NCI-H2227 (cell line): ENCODE data around the gene HTT.

ENCODE experiments used
- DNase-seq: peaks from one replicate; lab custom pipeline; 2025; ENCODE audit not compliant: unreplicated experiment; lab: John Stamatoyannopoulos, UW

The HTT gene

DNA sequence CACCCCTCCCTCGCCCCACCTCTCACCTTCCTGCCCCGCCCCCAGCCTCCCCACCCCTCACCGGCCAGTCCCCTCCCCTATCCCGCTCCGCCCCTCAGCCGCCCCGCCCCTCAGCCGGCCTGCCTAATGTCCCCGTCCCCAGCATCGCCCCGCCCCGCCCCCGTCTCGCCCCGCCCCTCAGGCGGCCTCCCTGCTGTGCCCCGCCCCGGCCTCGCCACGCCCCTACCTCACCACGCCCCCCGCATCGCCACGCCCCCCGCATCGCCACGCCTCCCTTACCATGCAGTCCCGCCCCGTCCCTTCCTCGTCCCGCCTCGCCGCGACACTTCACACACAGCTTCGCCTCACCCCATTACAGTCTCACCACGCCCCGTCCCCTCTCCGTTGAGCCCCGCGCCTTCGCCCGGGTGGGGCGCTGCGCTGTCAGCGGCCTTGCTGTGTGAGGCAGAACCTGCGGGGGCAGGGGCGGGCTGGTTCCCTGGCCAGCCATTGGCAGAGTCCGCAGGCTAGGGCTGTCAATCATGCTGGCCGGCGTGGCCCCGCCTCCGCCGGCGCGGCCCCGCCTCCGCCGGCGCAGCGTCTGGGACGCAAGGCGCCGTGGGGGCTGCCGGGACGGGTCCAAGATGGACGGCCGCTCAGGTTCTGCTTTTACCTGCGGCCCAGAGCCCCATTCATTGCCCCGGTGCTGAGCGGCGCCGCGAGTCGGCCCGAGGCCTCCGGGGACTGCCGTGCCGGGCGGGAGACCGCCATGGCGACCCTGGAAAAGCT lies at the start of gene HTT, which contains the start of gene HTT-AS:
HTT (plus strand) TSS at position 604 of the 768 bp plus-strand sequence; CDS start at position 749, 145 bp downstream.
HTT-AS (minus strand) TSS at position 461 of the 768 bp plus-strand sequence.
- DNase-seq = peak; percentile 95

DNA sequence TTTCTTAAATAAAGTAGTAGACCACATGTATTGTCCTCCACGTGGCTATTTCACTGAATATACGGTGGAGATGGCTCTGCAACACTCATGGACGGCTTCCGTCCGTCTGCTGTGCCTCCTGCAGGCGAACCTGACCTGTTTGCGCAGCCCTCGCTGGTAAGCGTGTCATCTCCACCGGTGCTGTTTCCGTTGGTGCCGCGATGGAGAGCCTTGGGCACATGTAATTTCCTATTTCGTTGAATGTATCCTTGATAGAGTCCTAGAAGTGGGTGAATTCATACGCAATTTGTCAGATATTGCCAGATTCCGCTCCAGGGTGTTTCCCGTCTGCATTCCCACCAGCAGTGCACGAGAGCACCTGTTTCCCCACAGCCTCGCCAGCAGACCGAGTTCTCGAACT lies 48.6 kb upstream of the HTT start:
- no peak for DNase-seq

DNA sequence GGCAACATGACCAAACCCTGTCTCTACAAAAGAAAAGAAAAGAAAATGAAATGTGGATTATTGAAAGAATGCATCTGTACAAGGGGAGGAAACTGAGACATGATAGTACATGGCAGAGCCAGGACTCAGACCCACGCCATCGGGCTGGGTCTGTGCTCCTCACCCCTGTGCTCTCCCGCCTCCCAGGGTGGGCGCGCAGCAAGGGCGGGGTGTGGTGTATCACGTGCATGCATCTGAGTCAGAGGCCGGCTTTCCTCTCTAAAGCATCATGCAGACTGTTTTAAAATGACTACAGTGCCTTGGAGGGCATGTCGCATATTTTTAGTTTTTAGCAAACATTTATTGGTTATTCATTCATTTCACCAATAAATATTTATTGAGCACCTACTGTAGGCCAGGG lies 47.9 kb upstream of the HTT start:
- DNase-seq = no peak

DNA sequence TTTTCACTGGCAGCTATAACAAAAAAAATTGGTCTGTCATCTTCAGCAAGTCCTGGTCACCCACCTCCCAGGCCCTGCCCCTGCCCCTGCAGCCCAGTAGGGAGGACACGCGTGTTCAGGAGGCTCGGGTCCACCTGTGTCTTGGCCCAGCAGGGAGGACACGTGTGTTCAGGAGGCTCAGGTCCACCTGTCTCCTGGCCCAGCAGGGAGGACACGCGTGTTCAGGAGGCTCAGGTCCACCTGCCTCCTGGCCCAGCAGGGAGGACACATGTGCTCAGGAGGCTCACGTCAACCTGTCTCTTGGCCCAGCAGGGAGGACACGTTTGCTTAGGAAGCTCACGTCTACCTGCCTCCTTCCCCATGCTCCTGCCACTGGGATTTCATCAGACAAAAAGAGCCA lies 45.0 kb upstream of the HTT start:
- no peak for DNase-seq

DNA sequence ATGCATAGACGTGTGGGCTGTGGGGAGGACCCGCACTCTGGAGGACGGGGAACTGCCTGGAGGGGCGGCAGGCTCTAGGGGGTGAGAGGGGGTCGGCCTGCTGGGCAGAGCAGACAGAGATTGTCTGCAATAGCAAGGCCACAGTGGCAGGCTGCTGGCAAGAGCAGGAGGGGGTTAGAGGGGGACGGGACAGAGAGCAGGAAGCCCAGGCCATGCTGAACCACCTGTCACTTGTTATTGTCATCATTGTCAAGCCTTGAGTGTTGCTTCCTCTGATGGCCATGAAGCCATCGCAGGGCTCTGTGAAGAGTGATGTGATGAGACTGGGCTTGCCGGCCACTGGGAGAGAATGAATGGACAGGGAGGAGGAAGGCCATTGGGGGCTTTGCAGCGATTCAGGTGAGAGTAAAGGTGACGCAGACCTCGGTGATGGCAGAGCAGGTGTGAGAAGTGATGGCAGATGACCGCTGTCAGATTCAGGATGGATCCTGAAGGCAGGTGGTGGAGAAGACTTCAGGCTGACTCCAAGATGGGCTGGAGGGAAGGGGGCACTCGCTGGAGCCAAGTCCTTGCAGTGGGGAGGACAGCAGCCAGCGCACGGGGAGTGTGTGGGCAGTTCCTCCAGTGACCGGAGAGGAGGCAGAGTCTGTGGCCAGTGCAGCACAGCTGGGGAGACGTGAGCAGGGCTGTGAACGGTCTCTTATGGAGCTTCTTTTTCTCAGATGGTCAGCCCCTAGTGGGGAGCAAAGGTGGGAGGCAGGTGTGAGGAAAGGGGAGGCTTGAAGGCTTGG lies 43.7 kb upstream of the HTT start:
- DNase-seq = no peak

DNA sequence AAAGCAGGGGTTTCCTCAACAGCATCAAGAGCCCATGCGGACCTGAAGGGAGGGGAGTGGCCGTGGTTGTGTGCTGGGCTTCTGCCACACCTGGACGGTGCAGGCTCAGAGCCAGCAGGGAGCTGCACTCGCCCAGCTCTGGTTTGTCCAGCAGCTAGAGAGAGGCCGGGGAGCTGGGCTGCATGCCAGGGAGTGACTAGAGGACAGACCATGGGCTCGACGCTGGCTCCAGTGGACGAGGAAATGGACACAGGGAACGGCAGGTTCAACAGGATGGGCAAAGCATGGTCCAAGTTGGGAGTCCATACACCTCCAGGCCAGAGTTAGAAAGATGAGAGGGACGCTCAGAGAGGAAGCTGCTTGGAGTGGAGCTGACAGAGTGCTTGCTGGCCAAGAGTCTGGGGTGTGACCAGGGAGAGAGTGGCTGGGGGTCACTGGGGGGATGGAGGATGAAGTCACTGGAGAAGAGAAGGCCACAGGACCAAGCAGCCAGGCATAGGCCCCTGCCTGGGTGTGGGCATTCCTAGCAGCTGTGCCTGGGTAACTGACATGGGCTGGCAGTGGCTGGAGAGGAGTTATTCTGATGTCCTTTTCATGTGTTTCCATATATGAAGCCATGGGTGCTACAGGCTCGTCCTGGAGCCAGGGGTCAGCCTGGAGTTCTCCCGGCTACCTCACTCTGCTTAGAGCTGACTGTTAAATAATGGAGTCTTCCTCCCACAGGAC lies 43.0 kb upstream of the HTT start:
- no peak for DNase-seq

DNA sequence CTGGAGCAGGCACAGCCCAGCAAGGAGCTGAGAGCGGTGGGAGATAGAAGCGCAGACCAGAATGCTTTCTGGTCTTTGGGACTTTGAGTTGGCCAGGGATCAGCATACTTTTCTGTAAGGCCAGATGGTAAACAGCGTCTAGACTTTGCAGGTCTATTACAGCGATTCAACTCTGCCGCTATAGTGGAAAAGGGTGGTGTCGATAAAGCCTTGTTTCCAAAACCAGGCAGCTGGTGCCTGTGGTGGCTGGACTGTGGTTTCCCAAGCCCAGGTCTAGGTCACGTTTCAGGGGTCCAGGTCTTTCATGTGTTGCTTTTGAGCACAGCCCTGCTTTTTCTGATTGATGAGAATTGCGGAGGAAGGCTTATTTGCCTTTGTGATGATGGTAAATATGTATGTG lies 40.2 kb upstream of the HTT start:
- no peak for DNase-seq

DNA sequence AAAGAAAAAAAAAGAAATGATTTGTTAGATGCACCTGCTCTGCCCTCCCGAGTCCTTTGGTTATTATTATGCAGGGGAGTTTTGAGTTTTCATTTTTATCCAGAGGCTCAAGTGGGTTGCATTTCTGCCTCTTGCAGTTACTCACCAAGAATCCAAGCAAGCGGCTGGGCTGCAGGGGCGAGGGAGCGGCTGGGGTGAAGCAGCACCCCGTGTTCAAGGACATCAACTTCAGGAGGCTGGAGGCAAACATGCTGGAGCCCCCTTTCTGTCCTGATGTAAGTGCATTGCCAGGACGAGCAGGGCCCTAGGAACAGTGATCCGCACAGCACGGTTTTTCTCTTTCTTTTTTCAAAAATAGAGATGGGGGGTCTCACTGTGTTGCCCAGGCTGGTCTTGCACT lies 39.2 kb upstream of the HTT start:
- no peak for DNase-seq

DNA sequence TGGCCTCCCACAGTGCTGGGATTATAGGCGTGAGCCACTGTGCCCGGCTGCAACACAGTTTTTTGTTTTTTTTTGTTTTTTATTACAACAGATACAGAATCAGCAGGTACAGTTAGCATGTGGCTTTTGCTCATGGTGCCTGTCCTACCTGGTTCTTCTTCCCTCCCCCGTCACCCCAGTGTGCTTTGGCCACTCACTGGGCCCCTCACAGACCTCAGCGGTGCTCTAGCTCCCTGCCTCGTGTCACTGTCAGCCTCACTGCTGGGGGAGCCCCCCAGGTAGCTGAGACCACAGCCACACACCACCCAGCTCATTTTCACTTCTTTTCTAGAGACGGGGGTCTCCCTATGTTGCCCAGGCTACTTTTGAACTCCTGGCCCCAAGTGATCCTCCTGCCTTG lies 38.8 kb upstream of the HTT start:
- DNase-seq = no peak

DNA sequence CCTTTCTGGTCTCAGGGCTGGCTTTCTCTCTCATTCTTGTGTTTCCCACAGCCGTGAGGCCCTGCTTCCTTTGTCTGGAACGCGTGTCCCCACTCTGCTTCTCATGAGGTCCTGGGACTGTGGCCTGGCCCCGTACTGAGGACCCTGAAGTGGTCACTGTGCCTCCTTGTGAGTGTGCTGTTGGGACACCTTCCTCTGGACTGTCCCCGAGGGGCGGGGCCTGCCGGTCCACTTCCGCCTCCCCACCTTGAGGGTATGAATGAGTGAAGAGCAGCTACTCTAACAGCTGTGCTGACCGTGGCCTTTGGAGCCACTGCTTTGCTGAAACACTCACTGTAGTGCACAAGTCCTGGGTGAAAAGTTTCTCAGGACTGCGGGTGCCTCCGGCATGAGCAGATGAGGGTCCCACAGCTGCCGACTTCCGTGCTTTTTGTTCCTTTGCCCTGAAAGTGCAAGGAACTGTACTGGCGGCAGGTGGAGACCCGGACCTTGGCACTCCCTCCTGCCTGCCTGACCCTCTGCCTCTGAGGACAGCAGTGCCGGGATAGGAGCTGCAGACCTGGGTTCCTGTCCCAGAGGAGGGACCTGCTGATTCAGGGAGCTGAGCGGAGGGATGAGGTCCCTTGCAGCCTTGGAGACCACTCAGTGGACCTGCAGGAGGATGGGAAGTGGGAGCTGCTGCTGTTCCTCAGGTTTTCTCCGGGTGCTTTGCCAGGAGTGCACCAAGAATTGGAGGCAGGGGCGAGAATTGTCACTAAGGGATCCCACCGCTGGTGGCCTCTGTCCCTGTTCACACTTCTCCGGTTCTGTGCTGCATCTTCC lies 38.1 kb upstream of the HTT start:
- DNase-seq = no peak

DNA sequence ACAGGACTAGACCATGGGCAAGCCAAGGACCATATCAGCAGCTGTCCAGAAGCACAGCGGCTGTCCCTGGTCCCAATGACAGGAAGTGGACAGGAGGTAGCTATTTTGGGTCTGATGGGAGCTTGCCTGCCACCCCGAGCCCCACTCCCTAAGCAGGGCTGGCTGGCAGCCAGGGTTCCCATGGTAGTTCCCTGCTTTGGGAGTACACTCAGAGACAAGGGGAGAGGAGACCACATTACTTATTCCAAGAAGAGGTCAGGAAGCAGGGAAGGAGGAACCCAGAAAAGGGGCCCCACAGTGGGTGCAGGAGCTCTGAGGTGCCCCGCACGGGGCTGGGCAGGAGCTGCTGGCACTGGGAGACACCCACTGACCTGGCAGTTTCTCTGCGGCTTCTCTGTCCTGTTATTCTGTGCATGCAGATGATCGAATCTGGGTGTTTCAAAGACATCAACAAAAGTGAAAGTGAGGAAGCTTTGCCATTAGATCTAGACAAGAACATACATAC lies 36.5 kb upstream of the HTT start:
- no peak for DNase-seq

DNA sequence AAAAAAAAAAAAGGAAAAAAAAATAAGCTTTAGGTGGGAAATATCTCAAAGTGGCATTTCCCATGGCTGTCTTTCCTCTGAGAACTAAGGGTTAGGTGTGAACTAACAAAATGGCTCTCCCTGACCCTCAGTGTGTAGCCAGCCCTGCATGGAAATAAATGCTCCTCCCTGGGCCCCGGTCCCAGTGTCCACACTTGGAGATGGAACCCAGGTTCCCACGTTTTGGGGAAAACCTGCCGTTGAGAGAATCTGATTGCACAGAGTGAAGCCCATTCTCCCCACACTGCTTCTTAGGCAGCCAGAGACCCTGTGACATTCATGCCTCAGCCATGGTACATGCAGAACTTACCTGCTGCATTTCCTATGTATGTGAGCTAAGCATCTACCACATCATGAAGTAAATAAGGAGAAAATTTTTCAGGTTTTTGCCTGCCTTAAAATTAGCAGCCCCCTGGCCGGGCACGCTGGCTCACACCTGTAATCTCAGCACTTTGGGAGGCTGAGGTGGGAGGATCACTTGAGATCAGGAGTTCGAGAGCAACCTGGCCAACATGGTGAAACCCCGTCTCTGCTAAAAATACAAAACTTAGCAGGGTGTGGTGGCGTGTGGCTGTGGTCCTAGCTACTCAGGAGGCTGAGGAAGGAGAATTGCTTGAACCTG lies 34.6 kb upstream of the HTT start:
- DNase-seq = no peak

DNA sequence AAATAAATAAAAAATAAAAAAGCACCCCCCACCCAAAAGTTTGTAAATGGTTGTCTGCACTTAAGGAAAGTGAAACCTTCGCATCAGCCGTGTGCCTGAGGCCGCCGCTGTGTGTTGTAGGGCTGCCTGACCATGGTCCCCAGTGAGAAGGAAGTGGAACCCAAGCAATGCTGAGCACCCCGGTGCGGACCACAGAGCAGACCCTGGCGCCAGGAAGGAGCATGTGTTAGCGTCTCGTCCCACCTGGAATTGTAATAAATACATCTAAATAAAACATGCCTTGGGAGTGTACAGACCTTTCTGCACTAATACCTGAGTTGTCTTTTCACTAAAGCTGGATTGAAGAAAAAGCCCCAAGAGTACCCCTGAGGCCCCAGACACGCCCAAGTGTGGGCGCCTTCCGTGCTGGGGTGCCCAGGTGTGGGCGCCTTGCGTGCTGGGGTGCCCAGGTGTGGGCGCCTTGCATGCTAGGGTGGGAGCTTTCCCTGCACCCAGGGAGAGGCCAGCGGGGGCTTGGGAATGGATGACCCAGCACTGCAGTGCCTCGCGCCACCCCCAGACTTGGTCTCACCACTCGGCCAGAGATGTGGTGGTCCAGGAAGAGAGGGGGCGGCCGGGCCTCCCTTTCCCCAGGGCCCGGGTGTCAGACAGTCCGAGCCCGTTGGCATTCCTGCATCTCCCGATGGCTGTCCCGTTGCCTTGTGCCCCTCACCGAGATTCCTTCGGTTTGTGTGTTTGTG lies 33.9 kb upstream of the HTT start:
- DNase-seq = no peak

DNA sequence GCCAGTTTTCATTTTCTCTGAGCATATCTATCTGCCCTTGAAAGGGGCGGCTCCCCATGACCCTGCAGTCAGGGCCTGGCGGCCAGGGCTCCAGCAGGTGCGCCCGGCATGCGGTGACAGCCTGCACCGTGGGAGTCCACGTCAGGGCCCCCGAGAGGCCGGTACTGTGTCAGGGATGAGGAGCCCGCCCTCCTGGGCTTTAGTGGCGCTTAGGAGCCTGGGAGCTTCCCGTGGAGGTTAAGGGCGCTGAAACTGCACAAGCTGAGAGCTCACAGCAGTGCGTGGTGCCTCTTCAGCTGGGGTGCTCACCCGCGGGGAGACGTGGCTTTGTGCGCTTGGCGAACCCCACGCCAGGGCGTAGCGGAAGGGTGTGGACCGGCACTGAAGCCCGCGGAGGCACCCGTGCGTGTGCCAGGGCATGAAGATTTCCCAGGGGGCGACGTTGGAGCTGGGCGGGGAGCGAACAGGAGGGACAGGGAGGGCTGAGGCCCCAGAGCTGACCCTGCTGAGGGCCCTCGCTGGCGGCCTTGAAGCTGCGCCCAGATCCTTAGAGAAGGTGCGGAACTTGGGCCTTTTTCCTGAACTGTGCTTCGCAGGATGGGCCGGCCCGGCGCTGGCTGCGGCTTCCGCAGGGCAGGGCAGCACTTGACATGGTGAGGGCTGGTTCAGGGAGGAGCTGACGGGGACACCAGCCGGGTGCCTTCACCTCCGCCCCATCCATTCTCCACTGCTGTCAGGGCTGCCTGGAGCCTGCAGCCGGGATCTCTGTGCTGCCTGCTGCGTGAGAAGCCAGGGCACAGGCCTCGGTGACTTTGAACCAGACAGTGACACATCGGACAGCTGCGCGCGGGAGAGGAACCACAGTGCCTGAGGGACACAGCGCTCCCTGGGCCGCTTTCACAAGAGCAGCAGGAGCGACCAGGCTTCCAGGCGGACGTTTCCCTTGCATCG lies 33.0 kb upstream of the HTT start:
- peak; percentile 51 for DNase-seq

DNA sequence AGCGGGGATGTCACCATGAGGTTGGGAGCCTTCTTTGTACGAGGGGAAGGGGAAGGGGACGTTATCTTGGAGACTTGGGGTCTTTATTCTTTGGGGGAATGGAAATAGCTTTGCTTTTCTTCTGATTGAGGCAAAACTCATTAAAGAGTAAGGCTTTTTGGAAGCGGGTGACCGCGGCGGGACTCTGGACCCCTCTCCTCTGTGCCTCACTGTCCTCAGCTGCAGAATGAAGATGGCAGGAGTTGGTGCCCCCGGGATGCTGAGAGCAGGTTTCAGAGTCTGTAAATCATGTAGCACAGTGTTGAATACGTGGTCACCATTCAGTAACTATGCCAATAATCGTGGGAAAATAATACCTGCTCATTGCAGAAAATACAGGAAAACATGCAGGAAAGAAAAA lies 32.3 kb upstream of the HTT start:
- no peak for DNase-seq

DNA sequence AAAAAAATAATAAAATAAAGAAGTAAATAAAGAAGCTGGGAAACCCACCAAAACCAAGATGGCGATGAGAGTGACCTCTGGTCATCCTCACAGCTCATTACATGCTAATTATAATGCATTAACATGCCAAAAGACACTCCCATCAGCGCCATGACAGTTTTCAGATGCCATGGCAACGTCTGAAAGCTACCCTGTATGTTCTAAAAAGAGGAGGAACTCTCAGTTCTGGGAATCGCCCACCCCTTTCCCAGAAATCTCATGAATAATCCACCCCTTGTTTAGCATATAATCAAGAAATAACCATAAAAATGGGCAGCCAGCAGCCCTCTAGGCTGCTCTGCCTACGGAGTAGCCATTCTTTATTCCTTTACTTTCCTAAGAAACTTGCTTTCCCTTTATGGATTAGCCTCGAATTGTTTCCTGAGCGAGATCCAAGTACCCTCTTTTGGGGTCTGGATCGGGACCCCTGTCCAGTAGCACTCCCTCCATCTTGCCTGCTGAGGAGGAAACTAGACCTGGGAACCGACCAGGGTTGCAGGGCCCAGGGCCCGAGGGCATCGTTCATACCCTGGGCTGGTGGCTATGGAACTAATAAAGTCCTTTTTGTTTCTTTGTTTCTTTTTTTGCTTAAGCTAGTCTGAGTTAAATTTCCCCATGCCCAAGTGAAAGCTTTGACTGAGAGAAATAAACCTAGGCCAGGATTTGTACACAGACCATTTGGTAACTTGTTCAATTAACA lies 31.0 kb upstream of the HTT start:
- no peak for DNase-seq
